Stimulated activated CD8-positive, alpha-beta memory T cell treated with anti-CD3 and anti-CD28 coated beads, Interleukin-4, amount 100 ng/mL, for 24 hours (primary cell): Measurements from ENCODE around the gene CXCL8.
"Not testable (repeated sequence)": the region's sequence is repeated elsewhere in the genome, so short reads cannot be mapped to it uniquely, and the experiment has no call there.

Source experiments
- DNase-seq: peaks from one replicate; pipeline ENCODE4 v3.0.0-alpha.2; 2020; ENCODE audit warnings: low read depth

Gene CXCL8

DNA sequence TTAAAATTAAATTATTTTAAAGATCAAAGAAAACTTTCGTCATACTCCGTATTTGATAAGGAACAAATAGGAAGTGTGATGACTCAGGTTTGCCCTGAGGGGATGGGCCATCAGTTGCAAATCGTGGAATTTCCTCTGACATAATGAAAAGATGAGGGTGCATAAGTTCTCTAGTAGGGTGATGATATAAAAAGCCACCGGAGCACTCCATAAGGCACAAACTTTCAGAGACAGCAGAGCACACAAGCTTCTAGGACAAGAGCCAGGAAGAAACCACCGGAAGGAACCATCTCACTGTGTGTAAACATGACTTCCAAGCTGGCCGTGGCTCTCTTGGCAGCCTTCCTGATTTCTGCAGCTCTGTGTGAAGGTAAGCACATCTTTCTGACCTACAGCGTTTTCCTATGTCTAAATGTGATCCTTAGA is at the start of gene CXCL8:
Gene CXCL8, plus strand, starts transcription at position 217 of the 426 bp plus-strand sequence. Its CDS starts 90 bp downstream, at position 307.
- DNase-seq: no peak

DNA sequence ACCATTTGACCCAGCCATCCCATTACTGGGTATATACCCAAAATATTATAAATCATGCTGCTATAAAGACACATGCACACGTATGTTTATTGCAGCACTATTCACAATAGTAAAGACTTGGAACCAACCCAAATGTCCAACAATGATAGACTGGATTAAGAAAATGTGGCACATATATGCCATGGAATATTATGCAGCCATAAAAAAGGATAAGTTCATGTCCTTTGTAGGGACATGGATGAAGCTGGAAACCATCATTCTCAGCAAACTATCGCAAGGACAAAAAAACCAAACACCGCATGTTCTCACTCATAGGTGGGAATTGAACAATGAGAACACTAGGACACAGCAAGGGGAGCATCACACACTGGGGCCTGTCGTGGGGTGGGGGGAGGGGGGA is 49.2 kb upstream of the CXCL8 start:
- not testable (repeated sequence) for DNase-seq

DNA sequence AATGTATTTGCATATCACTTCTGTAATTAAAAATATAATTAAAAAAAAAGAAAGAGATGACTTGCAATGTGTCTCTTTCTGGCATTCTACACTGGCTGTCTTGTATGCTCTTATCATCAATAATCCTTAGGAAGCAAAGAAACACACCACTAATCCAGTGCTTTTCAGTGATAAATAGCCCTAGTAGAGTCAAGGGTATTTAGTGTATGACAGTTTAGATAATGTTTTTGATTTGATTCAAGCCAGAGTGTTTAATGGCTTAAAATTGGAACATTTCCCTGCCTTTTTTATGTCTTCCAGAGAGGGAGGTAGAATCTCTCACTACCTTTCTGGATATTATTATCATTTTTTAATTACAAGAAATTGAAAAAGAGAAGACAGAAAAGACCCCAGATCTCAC is 48.6 kb upstream of the CXCL8 start:
- no peak for DNase-seq

DNA sequence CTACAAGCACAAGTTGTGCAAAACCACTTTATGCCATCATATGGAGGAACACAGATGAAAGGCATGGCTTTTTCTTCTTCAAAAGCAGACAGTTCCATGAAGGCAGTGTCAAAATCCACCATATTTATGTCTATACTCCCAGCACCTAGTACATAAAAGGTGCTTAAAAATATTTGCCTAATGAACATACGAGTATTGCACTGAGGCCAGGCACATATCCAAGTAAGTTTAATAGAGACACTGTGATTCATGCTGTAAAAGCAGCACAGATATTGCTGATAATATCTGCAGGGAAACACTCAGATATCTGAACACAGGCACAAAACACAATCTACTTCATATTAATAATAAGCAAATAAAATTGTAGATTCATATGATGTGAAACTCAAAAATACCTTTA is 48.1 kb upstream of the CXCL8 start:
- no peak for DNase-seq

DNA sequence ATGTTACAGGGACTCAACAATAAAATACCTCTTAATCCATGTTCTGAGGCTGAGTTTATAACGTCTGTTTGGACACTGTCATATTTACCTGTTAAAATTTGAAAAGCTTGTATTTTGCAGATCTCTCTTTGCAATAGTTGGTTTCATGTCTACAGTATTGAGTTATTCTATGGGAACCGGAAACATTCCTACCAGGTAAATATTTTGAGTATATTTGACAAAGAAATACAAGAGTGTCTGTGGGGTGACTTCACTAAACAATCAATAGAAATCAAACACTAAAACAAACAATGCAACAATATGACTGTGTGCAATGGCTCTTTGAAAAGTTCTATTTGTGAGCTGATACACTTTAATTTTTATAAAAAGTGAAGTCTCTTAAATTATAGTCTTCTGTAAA is 47.7 kb upstream of the CXCL8 start:
- no peak for DNase-seq

DNA sequence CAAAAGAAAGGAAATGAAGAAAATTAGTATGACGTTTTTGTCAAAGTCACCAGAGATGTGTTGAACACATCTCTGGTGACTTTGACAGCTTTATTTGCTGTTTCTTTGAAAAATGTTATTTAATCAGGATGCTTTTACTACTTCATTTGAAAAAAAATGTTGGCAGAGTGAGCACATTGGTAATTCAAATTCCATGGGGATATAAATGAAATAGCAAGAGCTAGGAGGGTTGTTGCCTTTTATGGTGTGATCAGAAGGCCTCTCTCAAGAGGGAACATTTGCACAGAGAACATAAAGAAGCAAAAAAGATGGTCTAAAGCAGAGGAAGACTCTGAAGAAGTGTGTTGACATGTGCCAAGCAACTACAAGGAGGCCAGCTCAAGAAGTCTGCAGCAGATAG is 46.6 kb upstream of the CXCL8 start:
- DNase-seq: no peak

DNA sequence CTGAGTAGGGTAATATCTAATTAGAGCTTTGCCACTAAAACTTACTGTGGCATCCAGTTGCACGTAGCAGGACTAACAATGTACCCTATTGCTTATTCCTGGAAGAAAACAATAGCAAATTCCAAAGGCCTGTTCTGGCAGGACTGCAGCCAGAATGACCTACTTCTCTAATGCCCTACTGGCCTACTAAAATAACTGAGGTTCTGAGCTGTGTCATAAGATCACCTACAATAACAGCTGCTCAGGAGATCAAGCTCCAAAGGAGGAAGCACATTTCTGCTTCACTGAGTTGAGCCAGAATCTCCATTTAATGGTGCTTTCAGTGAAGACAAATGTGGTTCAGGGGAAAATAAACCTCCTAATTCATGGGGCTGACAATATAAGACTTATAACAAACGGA is 42.2 kb upstream of the CXCL8 start:
- no peak for DNase-seq

- DNase-seq: no peak
Measured at GRCh38 chr4:73701116-73701515, 39.3 kb upstream of the CXCL8 start.

- no peak for DNase-seq
Measured at GRCh38 chr4:73702796-73703287, 37.5 kb upstream of the CXCL8 start.

- DNase-seq: no peak
Measured at GRCh38 chr4:73703320-73703719, 37.0 kb upstream of the CXCL8 start.

GRCh38 chr4:73704314-73705055 is 35.9 kb upstream of the CXCL8 start:
- DNase-seq: no peak

- no peak for DNase-seq
Measured at GRCh38 chr4:73705056-73705432, 35.3 kb upstream of the CXCL8 start.

- DNase-seq: no peak
Measured at GRCh38 chr4:73705721-73706120, 34.6 kb upstream of the CXCL8 start.

DNA sequence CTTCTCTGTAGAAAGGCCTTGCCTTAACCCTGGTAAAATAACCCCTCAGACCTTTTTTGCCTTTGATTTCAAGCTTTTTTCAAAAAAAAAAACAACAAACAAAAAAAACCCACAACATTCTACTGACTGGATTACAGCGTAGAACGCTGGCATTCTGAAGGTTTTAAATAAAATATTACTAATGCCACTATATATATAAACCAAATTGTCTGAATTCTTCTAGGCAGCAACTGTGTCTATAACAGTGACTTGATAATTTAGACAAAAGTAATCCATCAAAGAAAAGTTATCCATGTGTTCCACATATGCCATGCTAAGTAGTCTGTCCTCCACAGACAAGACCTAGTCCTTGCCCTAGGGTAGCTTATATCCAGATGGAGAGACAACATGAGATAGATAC is 33.6 kb upstream of the CXCL8 start:
- no peak for DNase-seq

- no peak for DNase-seq
Measured at GRCh38 chr4:73707269-73707875, 33.0 kb upstream of the CXCL8 start.

DNA sequence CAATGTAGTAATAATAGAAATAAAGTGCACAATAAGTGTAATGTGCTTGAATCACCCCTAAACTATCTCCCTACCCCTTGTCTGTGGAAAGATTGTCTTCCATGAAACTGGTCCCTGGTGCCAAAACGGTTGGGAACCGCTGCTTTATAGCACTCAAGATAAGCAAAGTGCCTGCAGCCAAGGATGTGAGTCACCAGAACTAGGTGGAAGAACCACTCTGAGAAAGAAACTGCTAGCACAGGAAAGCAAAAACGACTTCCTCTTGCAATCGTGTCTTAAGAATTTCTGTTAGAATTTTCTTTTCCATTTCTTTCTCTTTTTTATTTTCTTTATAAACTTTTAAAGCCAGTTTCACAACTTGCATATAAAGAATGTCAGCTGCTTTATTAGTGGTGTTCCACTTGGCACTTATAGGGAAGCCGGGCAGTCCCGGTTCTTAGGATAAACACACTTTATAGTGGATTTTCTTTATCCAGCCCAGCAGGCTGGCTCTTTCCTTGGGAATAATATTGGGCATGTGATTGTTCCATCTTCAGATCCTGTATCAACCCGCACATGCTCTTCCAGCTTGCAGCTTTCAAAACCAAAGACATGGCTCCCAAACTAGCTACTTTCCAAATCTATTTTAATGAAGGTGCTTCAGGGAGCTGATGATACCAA is 32.3 kb upstream of the CXCL8 start:
- DNase-seq: no peak

DNA sequence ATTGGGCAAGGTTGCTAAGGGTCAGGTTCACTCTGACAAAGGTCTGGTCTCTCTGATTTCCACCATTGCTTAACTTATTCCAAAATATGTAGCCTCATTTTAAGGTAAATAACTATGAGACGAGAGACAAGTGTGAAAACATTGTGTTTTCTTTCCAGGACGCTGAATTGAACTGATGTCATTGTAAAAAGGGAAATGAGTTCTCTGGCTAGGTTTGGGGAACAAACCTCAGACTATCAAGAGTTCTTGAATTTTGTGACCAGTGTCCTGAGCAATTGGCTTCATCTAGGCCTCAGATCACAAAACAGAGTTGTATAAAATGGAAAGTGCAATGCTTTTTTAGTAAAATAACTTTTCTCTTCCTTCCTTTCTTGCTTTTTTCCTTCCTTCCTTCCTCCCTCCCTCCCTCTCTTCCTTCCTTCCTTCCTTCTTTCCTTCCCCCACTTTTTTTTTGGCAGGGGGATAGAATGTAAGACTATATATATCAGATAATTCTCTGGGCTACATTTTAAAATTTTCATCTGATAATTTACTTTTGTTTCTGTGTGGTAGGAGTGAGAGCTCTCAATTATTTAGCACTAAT is 30.8 kb upstream of the CXCL8 start:
- DNase-seq: no peak

- no peak for DNase-seq
Measured at GRCh38 chr4:73710094-73710493, 30.3 kb upstream of the CXCL8 start.

DNA sequence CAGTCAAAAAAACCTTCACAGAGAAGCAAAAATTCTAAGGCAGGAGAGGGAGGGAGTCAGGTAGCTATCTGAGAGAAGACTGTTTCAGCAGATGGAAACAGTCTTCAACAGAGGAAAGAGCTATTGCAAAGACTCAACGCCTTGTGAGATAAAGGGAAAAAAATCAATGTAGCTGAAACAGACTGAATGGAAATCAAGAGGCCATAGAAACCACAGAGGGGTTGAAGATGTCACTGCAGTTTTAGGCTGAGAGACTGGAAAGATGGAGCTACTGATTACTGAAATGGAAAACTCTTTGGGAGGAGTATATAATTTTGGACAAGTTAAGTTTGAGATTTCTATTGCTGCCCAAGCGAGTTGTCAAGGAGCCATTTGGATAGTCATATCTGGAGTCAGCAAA is 28.4 kb upstream of the CXCL8 start:
- DNase-seq: no peak

DNA sequence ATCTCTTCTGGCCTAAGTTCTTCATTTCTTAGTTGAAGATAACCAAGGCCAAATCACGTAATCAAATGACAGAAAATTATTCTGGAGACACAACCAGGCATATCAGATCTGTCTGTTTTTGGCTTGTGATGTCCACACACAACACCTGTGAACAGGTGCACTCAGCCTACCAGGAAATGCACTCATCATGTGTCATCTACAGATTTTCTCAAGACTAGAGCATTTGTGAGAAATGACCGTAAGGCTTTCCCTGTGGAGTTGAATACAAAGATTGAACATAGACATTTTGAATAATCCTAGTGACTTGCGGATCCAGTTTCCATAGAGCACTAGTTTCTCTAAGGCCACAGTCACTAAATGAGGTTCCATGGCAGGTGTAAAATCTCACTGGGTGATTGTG is 26.7 kb upstream of the CXCL8 start:
- DNase-seq: no peak

GRCh38 chr4:73714647-73715046 is 25.7 kb upstream of the CXCL8 start:
- no peak for DNase-seq

DNA sequence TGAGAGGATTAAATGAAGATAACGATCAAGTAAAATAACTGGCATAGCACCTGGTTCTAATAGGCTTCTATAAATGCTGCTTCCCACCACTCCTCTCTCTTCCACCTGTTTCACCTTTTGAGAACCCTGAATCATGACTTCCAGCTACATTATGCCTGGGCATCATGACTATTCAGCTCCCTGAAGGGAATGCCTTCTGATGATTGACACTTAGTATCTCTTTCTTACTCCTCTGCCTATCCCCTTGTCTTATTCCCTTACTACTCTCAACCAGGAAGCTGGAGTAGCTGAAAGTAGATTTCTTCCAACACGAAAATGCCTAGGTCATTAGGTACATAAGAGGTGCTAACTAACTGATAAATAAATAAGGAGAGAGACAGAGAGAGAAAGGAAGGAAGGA is 24.7 kb upstream of the CXCL8 start:
- DNase-seq: no peak
